ENCODE data around the gene SFXN2.
A peak's percentile ranks its signal among the peaks of the same experiment; 100 is the strongest.
"Not testable (repeated sequence)": the region's sequence is repeated elsewhere in the genome, so short reads cannot be mapped to it uniquely, and the experiment has no call there.

SFXN2 gene

DNA sequence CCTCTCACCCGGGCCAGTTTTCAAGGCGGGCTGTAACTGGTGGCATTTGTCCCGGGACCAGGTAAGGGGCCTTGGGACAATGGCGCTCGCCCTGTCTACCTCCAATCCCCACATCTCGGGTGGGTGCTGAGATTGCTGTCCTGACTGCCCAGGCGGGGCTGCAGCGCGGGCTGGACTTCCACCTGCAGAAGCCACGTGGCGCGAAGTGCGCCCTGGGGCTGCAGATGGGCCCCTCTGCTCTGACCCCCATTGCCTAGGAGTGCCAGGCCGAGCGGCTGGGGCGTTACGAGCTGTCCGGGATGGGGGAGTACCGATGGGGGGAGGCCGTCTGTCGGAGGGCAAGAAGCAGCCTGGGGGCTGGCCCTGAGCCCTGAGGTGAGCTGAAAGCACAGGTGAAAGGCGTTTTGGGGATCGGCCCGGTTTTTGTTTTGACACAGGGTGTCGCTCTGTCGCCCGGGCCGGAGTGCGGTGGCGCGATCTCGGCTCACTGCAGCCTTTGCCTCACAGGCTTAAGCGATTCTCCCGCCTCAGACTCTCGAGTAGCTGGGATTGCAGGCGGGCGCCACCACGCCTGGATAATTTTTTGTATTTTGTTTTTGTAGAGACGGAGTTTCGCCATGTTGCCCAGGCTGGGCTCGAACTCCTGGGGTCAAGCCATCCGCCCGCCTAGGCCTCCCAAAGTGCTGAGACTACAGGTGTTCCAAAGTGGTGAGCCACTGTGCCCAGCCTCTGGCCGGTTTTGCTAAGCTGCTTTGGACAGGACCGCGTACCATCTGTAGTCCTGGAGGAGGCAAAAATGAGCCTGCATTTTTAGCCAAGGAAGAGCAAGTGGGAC is at the start of gene SFXN2:
Gene SFXN2, plus strand, starts transcription at position 16 of the 835 bp plus-strand sequence. CDS start 12,001 bp downstream, outside the sequence.
- peak; percentile 9 for DNase-seq

GRCh38 chr10:102665904-102666509 is 48.4 kb upstream of the SFXN2 start:
- DNase-seq, result no peak

DNA sequence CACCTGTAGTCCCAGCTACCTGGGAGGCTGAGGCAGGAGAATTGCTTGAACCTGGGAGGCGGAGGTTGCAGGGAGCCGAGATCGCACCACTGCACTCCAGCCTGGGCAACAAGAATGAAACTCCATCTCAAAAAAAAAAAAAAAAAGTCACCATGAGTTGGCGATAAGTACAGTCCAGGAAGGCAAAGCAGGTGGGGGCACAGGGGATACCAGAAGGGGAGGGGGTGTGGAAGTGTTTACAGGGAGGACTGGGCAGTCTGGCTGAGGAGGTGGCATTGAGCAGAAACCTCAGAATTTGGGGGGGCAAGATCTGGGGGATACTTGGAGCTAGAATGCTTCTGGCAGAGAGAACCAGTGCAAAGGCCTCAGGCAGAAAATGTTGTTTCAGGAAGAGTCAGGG is 47.0 kb upstream of the SFXN2 start:
- DNase-seq, result not testable (repeated sequence)

DNA sequence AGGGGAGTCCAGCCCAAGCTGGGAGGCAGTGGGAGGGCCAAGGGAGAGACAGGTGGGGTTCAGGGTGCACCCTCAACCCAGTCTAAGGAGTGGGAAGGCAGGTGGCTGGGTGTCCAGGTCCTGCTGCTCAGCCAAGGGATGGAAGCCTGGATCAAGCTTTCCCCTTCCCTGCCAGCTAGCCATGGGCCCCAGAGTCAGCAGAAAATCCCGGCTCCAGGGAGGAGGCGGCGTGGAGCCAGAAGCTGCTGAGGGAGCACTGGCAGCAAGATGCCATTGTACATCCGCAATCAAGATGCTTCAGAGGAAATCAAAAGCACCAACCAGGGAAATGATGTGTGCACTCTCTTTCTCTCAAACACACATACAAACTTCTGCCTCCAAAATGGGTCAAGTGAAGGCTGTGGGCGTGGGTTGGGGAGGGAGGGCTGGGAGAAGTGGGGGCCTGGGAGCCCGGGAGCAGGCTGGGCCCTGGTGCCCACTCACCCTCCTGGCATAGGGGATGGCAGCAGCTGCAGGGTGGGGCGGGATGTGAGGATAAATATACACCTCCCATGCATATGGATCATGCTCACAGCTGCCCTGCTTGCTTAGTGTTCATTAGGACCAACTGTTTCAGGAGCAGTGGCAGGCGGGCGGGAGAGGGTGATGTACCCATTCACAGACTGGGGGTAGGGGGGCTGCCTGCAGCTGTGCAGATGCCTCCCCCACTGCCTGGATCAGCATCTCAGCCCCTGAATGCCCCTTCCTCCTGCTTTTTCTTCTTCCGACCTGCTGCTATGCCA is 45.9 kb upstream of the SFXN2 start:
- no peak for DNase-seq

- no peak for DNase-seq
Measured at GRCh38 chr10:102669206-102670064, 45.0 kb upstream of the SFXN2 start.

- no peak for DNase-seq
Measured at GRCh38 chr10:102670065-102670670, 44.3 kb upstream of the SFXN2 start.

DNA sequence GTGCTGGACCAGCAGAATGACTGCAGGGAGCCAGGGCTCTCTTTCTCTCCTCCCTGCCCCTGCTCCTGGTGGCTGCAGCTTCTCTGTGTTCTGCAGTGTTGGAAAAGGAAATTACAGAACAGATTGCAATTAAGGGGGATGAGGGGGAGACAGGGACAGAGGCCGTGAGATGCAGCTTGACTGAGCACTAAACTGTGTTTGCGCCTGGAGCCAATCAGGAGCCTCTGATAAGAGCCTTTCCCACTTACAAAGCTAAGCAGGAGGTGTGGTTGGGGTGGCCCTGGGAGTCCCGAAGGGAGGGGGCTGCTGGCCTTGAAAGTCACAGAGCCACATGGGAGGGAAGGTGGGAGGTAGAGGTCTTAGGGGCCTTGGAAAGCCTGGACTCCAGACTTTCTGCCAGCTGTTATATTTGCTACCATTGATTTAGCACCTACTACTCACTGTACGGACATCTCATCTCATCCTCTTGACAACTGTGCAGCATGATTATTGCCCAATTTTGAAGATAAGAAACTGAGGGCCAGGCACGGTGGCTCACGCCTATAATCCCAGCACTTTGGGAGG is 43.5 kb upstream of the SFXN2 start:
- no peak for DNase-seq

- no peak for DNase-seq
Measured at GRCh38 chr10:102673236-102673818, 41.1 kb upstream of the SFXN2 start.

GRCh38 chr10:102673819-102674511 is 40.5 kb upstream of the SFXN2 start:
- peak; percentile 82 for DNase-seq

DNA sequence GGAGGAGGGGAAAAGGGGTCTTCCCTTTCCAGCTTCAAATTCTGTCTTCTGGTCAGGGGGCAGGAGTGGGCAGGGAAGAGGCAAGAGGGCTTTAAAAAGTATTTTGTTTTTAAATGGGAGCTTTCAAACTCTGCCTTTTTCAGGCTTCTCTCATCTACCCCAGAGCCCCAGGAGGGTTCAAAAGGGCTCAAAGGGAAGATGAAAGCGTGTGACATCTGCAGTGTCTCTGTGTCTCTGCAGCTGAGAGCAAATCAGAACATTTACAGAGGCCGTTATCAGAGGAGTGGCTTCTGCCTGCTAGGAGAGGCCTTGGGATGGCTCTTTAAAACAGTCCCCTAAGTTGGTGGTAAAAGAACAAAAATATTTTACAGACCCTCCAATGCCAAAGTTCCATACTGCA is 39.9 kb upstream of the SFXN2 start:
- DNase-seq, result no peak

DNA sequence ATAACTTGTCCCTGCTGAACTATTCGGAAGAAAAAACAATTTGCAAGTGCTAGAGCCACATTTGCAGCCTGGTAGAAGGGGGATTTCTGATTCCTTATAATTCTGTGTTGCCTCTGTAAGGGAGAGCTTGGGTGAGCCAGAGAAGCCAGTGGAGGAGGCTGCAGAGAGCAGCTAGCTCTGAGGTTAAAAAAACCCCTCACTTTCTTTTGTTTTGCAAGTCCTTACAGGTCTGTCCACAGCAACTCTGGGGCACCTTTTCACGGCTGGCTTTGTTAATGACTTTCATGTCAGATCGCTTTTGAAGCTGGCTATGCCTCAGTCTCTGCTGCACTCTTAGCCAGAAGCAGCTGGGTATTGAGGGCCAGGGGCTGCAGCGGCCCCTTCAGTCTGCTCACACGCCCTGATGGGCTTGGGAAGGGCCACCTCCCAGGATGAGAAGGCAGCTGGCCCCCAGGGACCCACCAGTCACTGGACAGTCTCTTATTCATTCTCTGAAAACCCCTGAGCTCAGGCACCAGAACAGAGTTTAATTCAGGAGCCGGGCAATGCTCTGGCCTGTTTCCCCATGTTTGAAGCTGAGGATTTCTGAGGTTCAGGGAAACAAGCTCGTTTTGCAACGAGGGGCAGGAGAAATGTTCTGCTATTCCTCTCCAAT is 39.3 kb upstream of the SFXN2 start:
- DNase-seq, result no peak

GRCh38 chr10:102675666-102676533 is 38.5 kb upstream of the SFXN2 start:
- no peak for DNase-seq

GRCh38 chr10:102676534-102677315 is 37.7 kb upstream of the SFXN2 start:
- DNase-seq, result no peak

DNA sequence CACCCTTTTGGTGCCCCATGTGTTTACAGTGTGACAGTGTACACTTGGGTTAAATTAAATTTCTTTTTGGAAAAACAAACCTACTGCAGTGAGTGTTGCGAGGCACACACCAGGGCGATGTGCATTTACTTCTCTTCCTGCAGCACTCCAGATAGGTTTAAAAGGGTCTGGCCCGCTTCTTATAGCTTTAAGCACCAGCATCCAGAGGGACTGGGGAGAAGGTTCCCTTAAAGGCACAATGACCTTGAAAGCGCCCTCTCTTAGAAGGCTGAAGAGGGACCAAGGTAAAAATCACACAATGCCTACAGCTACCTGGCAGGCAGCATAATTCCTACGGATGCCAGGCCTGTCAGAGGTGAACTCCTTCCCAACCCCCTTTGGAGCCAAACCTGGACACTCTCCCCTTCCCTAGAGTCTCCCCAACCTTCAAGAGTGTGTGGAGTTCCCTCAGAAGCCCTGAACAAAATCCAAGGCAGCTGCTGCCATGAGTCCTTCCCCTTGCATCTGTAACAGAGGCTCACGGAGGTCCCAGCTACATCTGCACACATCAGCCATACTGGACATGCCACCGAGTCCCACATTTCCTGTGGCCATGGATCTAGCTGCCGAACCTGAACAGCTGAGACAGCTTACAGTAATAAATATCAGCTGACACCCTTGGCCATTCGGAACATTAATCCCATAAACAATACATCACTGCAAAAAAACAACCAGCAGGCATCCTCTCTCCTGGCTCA is 36.9 kb upstream of the SFXN2 start:
- no peak for DNase-seq

- no peak for DNase-seq
Measured at GRCh38 chr10:102678068-102678400, 36.4 kb upstream of the SFXN2 start.

DNA sequence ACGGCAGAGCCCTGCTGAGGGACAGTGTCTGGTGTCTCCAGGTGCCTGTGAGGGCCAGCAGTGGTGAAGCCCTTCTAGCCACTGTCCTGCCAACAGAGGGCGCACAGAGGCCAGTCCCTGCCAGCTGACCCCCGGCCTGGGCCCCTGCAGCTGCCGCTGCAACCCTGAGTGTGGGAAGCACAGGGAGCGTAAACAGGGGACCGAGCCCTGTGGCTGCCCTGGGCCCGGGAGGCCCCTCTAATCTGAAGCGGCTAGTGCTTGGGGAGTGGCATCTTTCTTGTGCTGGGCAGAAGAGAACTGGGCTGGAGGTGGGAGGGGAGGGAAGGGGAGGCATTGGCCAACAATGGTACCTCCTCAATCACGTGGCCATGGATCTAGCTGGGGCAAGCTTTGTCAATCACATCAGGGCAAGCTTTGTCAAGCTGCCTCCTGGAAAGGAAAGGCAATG is 35.6 kb upstream of the SFXN2 start:
- DNase-seq, result peak; percentile 46

DNA sequence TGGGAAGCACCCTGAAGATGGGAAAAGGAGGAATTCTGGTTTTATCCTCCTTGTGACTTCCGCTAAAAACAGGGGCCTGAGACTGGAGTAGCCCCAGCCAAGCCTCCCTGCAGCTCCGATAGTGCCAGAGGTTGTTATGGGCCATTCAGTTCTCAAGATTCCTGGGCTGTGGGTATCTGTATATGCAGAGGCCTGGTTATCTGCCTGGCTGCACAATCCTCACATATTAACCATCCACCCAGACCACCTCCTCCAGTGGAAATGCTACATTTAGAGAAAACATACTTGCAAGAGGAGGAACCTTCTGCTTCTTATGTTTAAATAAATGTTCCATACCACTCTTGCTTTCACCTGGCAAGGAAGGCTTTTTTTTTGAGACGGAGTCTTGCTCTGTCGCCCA is 34.8 kb upstream of the SFXN2 start:
- DNase-seq, result no peak

DNA sequence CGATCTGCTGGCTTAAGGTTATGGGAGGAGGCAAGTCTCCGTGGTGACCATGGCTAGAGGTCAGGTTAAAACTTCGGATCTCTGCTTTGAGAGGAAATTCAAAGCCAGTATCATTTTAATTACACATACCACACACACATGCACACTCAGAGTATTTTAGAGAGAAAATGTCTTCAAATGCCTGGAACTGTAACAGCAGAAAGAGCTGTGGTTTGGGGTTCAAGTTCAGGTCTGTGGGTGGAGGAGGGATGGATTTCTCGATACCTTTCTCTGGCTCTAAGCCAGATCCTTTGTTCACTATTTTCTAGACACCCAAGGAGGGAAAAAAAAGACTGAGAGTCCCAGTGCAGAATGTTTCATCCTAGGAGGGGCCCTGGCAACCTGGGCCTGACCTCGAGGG is 32.7 kb upstream of the SFXN2 start:
- DNase-seq, result no peak

Data from NCI-H1436 (cell line).